Epithelial cell of proximal tubule (primary cell): ENCODE measurements around the gene MVP. TPM values are rescaled to one million over a fixed set of nuclear protein-coding genes. Genes with fewer than 3 reads are reported as not detected.
"Not testable (repeated sequence)": the region's sequence is repeated elsewhere in the genome, so short reads cannot be mapped to it uniquely, and the experiment has no call there.

Source experiments
- DNase-seq: peaks from one replicate; pipeline ENCODE4 v3.0.0-alpha.2; 2011; ENCODE audit warnings: low read depth
- H3K4me3 ChIP-seq: 2 replicates; pipeline ENCODE4 v1.5.1; 2011; ENCODE audit warnings: low read depth, mild to moderate bottlenecking, low read length
- CTCF ChIP-seq: conservative IDR thresholded peaks from 2 replicates; pipeline ENCODE4 v1.5.1; 2012; ENCODE audit warnings: low read depth, mild to moderate bottlenecking, low read length
- total RNA-seq: library from RNA; depleted of rRNA; stranded (reverse); fragments of >200 nt; gene quantifications from 2 replicates; pipeline ENCODE4 v1.2.3, GENCODE V29; 2015

Gene MVP
- total RNA-seq, 1 donor from 2014 or later, result 179 TPM

GRCh38 chr16:29784157-29784556 is 36.1 kb upstream of the MVP start:
- no peak overlapping the region for H3K4me3 ChIP-seq
- TF ChIP-seq CTCF, result no peak
- DNase-seq, result no peak

- peak; percentile 78 for TF ChIP-seq CTCF
- peak overlapping the region; percentile 38 for H3K4me3 ChIP-seq
- DNase-seq, result no peak
Measured at GRCh38 chr16:29784901-29785500, 35.3 kb upstream of the MVP start.

DNA sequence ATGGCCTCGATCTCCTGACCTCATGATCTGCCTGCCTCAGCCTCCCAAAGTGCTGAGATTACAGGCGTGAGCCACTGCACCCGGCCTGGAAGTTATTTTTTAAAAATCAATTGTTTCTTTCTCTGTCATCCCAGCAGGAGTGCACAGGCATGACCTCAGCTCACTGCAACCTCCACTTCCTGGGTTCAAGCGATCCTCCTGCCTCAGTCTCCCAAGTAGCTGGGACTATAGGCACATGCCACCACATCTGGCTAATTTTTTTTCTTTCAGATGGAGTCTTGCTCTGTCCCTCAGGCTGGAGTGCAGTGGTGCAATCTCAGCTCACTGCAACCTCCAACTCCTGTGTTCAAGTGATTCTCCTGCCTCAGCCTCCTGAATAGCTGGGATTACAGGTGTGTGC is 33.1 kb upstream of the MVP start:
- not testable (repeated sequence) for DNase-seq, H3K4me3 ChIP-seq

DNA sequence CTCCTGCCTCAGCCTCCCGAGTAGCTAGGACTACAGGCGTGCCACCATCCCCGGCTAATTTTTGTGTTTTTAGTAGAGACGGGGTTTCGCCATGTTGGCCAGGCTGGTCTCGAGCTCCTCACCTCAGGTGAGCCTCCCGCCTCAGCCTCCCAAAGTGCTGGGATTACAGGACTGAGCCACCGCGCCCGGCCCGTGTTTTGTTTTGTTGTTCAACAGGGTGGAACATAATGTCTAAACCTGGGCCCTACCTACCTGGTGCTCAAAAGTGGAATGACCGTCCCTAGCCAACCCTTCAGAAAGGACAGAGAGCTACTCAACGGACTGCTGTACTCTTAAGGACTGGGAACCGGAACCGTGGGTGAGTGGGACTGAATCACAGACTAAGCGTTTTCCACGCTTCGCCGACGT is 30.5 kb upstream of the MVP start:
- DNase-seq, result no peak
- TF ChIP-seq CTCF, result no peak
- H3K4me3 ChIP-seq, result peak overlapping the region; percentile 97

DNA sequence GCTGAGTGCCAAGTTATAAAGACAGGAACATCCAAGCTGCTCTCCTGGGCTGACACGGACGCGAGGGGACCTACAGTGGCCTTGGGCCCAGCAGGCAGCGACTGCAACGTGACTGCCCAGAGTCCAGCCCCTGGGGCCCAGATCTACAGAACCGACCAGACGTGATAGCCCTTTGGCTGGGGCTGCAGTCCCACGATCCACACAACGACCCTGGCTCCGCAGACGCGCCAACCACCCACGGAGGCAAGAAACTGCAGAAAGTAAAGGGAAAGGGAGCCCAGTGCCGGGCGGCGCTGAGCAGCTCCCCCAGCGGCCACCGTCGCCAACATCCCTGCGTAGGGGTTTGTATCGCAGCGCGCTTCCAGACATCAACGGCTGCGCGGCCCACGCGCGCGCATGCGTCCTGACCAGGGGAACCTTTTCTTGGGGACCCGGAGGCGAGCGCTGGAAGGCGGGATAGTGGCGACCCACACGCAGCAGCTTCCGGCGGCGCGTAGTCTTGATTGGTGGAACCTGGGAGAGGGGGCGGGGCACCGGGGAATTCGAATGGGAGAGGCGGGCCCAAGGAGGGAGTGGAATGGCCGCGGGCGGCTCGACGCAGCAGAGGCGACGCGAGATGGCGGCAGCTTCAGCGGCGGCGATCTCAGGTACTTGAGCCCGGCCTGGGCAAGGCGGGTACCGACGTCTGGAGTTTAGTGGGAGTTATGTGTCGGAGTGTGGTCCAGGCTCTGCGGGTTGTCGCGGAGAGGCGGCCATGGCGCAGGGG is 29.9 kb upstream of the MVP start, which contains the start of gene KIF22:
Gene KIF22, plus strand, starts transcription at position 569 of the 766 bp plus-strand sequence. Its CDS starts 9 bp downstream, at position 578.
- peak within 1 kb of the TSS; percentile 97 for H3K4me3 ChIP-seq
- peak; percentile 57 for TF ChIP-seq CTCF
- DNase-seq, result peak; percentile 70

GRCh38 chr16:29790949-29791844 is 29.1 kb upstream of the MVP start:
- TF ChIP-seq CTCF, result no peak
- peak overlapping the region; percentile 97 for H3K4me3 ChIP-seq
- DNase-seq, result no peak
